Measurements from ENCODE around the gene ARHGEF1.

The ARHGEF1 gene

GRCh38 chr19:41883821-41884733 lies 1.1 kb downstream of the ARHGEF1 start:
- DNase-seq (ENCODE audit: low spot score): peak; percentile 95

DNA sequence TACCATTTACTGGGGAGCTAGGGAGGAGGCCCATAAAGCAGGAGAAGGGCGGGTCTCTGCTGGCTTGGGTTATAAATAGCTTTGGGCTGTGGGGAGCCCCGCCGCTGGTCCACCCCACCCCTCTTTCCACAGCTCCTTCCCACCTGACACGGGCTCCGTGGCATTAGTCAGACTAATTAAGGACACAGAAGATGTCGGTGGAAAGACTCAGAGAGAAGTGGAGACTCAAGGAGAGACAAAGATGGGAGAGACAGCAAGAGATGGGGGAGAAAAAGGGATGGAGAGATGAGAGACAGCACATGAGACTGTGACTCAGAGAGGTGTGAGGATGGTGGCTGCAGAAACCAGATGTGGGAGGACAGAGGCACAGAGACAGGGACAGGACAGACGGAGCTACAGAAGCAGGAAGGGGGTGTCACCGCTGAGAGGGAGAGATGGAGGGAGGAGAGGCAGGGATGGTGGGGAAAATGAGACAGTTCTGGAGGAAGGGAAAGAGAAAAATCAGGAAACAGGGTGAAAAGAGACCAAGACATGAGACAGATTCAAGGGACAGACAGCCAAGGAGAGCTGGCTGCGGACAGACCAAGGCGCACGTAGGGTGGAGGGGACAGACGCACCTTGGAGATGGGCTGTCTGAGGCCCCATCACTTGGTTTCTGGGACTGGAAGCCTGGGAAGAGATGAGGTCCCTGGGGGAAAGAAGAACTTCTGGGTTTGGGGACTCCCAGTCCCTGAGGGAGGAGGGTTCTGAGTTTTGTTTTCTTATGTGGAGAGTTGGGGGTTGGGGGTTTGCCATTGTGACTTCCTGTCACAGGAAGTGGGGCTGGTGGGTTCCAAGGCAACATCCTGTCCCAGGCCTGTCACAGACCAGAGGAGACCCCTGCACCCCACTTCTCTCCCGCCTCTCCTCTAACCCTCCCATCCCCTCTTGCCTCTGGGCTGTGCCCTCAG lies 4.1 kb downstream of the ARHGEF1 start:
- DNase-seq (ENCODE audit: low spot score): peak; percentile 76

- peak; percentile 90 for DNase-seq (ENCODE audit: low spot score)
Observed at GRCh38 chr19:41887711-41888382, 4.9 kb downstream of the ARHGEF1 start.

GRCh38 chr19:41888926-41889325 lies 5.9 kb downstream of the ARHGEF1 start:
- DNase-seq (ENCODE audit: low spot score): no peak

DNA sequence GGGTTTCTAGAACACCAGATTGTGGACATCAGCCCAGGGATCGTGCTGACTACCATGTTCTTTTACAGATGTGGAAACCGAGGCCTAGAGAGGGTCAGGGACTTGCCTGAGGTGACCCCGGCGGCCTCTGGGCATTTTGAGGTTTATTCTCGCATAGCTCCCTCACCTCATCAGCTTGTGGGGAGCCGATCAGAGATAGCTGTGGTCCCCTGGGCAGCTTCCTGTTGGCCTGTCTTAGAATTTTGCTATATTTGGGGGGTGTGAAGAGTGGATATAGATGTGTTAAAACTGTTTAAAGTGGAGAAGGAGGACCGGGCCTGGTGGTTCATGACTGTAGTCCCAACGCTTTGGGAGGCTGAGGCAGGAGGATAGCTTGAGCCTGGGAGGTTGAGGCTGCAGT lies 6.9 kb downstream of the ARHGEF1 start:
- no peak for DNase-seq (ENCODE audit: low spot score)

GRCh38 chr19:41890936-41891335 lies 8.0 kb downstream of the ARHGEF1 start:
- DNase-seq (ENCODE audit: low spot score): no peak

GRCh38 chr19:41892173-41892902 lies 9.4 kb downstream of the ARHGEF1 start:
- no peak for DNase-seq (ENCODE audit: low spot score)

DNA sequence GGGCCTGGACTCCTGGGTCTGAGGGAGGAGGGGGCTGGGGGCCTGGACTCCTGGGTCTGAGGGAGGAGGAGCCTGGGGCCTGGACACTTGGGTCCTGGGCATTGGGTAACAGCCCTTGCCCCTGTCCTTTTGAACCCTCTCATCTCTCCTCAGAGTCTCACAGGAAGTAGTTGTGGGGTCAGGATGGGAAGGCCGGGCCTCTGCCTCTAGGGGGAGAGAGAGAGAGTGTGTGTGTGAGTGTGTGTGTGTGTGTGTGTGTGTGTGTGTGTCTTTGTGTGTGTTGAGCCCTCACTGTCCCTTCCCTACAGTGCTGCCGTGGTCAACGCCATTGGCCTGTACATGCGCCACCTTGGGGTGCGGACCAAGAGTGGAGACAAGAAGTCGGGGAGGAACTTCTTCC lies 10.9 kb downstream of the ARHGEF1 start:
- no peak for DNase-seq (ENCODE audit: low spot score)

- DNase-seq (ENCODE audit: low spot score): no peak
Observed at GRCh38 chr19:41894350-41894749, 11.4 kb downstream of the ARHGEF1 start.

- no peak for DNase-seq (ENCODE audit: low spot score)
Observed at GRCh38 chr19:41895745-41896580, 13.0 kb downstream of the ARHGEF1 start.

DNA sequence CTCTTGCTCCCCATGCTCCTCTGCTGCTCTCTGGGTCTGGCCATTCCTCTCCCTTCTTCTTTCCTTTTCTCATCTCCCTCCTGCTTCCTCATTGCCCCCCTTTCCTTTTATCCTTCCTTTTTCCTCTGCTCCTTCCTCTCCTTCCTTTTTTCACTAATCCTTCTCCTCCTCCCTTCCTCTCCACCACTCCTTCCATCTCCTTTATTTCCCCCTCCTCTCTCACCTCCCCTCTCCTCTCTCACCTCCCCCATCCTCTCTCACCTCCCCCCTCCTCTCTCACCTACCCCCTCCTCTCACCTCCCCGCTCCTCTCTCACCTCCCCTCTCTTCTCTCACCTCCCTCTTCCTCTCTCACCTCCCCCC lies 13.6 kb downstream of the ARHGEF1 start:
- no peak for DNase-seq (ENCODE audit: low spot score)

- DNase-seq (ENCODE audit: low spot score): no peak
Observed at GRCh38 chr19:41897181-41897580, 14.2 kb downstream of the ARHGEF1 start.

GRCh38 chr19:41897820-41898219 lies 14.8 kb downstream of the ARHGEF1 start:
- no peak for DNase-seq (ENCODE audit: low spot score)

DNA sequence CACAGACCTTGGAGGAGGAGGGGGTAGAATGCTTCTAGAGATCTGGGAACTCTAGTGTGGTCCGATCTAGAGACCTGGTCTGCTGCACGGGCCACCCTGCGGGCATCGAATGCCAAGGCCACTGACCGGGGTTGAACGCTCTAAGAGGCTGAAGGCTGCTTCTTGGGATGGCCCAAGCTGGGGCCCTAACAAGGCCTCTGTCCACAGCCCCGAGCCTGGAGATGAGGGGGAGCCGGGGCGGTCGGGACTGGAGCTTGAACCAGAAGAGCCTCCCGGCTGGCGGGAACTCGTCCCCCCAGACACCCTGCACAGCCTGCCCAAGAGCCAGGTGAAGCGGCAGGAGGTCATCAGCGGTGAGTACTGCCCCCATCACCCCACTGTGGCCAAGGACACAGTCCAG lies 15.3 kb downstream of the ARHGEF1 start:
- no peak for DNase-seq (ENCODE audit: low spot score)

GRCh38 chr19:41901707-41902360 lies 18.9 kb downstream of the ARHGEF1 start:
- no peak for DNase-seq (ENCODE audit: low spot score)

- DNase-seq (ENCODE audit: low spot score): no peak
Observed at GRCh38 chr19:41902594-41902993, 19.6 kb downstream of the ARHGEF1 start.

DNA sequence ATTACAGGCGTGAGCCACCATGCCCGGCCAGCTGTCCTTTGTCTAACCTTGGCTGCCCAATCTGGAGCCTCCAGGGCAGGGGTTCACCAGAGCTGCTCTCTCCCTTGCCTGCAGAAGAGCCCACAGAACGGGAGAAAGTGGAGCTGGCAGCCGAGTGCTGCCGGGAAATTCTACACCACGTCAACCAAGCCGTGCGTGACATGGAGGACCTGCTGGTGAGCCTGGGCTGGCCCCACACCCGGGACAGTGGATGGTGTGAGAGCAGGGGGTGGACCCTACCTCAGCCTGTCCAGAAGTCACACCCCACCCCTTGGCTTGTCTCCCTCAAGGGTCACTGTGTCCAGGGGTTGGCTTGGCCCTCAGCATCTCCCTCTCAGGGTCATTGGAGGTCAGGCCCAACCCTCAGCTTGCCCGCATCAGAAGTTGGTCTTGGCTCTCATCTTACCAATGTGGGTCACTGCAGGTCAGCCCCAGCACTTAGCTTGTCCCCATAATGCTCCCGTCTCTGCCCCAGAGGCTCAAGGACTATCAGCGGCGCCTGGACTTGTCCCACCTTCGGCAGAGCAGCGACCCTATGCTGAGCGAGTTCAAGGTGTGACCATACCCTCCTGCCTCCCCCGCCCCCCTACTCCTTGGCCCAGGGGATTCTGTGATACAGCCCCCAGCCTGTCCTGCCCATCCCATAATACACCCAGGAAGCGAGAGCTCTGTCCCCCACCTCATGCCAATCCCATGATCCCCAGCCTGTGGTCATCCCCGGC lies 20.4 kb downstream of the ARHGEF1 start:
- DNase-seq (ENCODE audit: low spot score): no peak

DNA sequence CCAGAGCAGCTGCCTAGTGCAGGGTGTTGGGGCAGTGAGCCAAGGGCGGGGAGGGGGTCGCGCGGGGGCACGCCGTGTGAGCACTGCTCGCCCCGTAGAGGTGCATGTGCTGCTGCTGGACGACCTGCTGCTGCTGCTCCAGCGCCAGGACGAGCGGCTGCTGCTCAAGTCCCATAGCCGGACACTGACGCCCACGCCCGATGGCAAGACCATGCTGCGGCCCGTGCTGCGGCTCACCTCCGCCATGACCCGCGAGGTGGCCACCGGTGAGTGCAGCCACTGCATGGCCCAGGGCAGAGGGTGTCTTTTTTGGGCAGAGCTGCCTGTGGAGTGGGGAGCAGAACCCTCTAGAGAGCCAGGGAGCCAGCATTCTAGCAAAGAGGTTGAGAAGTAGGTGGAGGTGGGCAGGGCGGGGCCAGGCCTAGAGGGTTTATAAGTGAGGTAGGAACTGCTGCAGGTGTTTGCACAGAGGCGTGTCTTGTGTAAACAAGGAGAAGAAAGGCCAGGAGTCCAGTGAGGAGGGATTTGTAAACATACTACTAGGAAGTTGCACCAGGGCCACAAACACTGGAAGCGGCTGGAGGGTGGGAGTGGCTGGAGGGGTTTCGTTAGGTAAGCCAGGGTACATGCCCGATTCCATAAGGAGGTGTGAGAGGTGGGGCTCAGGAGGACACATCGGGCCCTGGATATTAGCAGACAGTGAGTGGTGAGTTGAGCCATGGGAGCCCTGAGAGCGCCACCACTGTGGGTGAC lies 21.3 kb downstream of the ARHGEF1 start:
- DNase-seq (ENCODE audit: low spot score): no peak

Measured in CD4-positive, alpha-beta T cell treated with Interleukin-2 at 100 ng/mL for 4 hours (primary cell).